H9 (cell line): ENCODE results near the gene MND1. TPM values are rescaled to one million over a fixed set of nuclear protein-coding genes. Genes with fewer than 3 reads are reported as not detected.

Experiments used
- DNase-seq: peaks from one replicate; pipeline ENCODE4 v3.0.0-alpha.2; 2017
- H2AFZ ChIP-seq: one replicate; pipeline ENCODE4 v1.6.1; 2013; ENCODE audit warnings: mild to moderate bottlenecking, low read length, control low read depth, moderate library complexity
- H2AK5ac ChIP-seq: 2 replicates; pipeline ENCODE4 v1.6.1; 2013; ENCODE audit warnings: low read length, control low read depth, mixed read lengths; ENCODE audit not compliant: insufficient read length
- H2BK120ac ChIP-seq: one replicate; pipeline ENCODE4 v1.6.1; 2013; ENCODE audit warnings: low read depth, mild to moderate bottlenecking, low read length, control low read depth, inconsistent platforms; ENCODE audit not compliant: poor library complexity, severe bottlenecking
- H2BK12ac ChIP-seq: 2 replicates; pipeline ENCODE4 v1.6.1; 2013; ENCODE audit warnings: low read length, control low read depth, mixed read lengths, low read depth; ENCODE audit not compliant: insufficient read length
- H2BK15ac ChIP-seq: 2 replicates; pipeline ENCODE4 v1.6.1; 2013; ENCODE audit warnings: low read depth, low read length, control low read depth
- H2BK20ac ChIP-seq: one replicate; pipeline ENCODE4 v1.6.1; 2013; ENCODE audit warnings: low read depth, mild to moderate bottlenecking, low read length, control low read depth, inconsistent platforms; ENCODE audit not compliant: poor library complexity, severe bottlenecking
- H2BK5ac ChIP-seq: 2 replicates; pipeline ENCODE4 v1.6.1; 2013; ENCODE audit warnings: low read length, control low read depth, mixed read lengths; ENCODE audit not compliant: insufficient read length
- H3K14ac ChIP-seq: 2 replicates; pipeline ENCODE4 v1.6.1; 2013; ENCODE audit warnings: low read length, control low read depth; ENCODE audit not compliant: insufficient read depth
- H3K18ac ChIP-seq: 2 replicates; pipeline ENCODE4 v1.6.1; 2013; ENCODE audit warnings: low read depth, mild to moderate bottlenecking, mixed read lengths, low read length, control low read depth; ENCODE audit not compliant: insufficient read length
- H3K23ac ChIP-seq: 2 replicates; pipeline ENCODE4 v1.6.1; 2013; ENCODE audit warnings: low read length, control low read depth, mixed read lengths, low read depth; ENCODE audit not compliant: insufficient read length
- H3K23me2 ChIP-seq: 2 replicates; pipeline ENCODE4 v1.6.1; 2013; ENCODE audit warnings: low read depth, mild to moderate bottlenecking, mixed read lengths, low read length, control low read depth; ENCODE audit not compliant: insufficient read length, poor library complexity, severe bottlenecking
- H3K27ac ChIP-seq: 2 replicates; pipeline ENCODE4 v1.5.1; 2013; ENCODE audit warnings: low read length, control low read depth, mixed read lengths, low read depth; ENCODE audit not compliant: insufficient read length
- H3K27me3 ChIP-seq: 2 replicates; pipeline ENCODE4 v1.6.1; 2013; ENCODE audit warnings: low read length, control low read depth, inconsistent platforms; ENCODE audit not compliant: insufficient read depth
- H3K4ac ChIP-seq: 2 replicates; pipeline ENCODE4 v1.6.1; 2013; ENCODE audit warnings: low read depth, mild to moderate bottlenecking, control low read depth, inconsistent platforms, low read length, moderate library complexity
- H3K4me1 ChIP-seq: 2 replicates; pipeline ENCODE4 v1.6.1; 2013; ENCODE audit warnings: low read length, control low read depth, inconsistent platforms; ENCODE audit not compliant: insufficient read depth
- H3K4me2 ChIP-seq: 2 replicates; pipeline ENCODE4 v1.6.1; 2013; ENCODE audit warnings: low read length, control low read depth, mixed read lengths; ENCODE audit not compliant: insufficient read length, insufficient read depth
- H3K56ac ChIP-seq: 2 replicates; pipeline ENCODE4 v1.6.1; 2013; ENCODE audit warnings: low read depth, mild to moderate bottlenecking, mixed read lengths, low read length, control low read depth; ENCODE audit not compliant: insufficient read length
- H3K79me1 ChIP-seq: 2 replicates; pipeline ENCODE4 v1.6.1; 2013; ENCODE audit warnings: low read depth, mild to moderate bottlenecking, moderate library complexity, low read length, control low read depth, inconsistent platforms; ENCODE audit not compliant: insufficient read depth, poor library complexity, severe bottlenecking
- H3K79me2 ChIP-seq: 2 replicates; pipeline ENCODE4 v1.6.1; 2013; ENCODE audit warnings: low read length, control low read depth, inconsistent platforms; ENCODE audit not compliant: insufficient read depth
- H3K9ac ChIP-seq: 2 replicates; pipeline ENCODE4 v1.6.1; 2013; ENCODE audit warnings: low read length, control low read depth, mixed read lengths; ENCODE audit not compliant: insufficient read length; ENCODE audit errors: extremely low read depth
- H3K9me3 ChIP-seq: one replicate; pipeline ENCODE4 v1.6.1; 2013; ENCODE audit warnings: low read depth, low read length, inconsistent platforms; ENCODE audit not compliant: control insufficient read depth
- H3T11ph ChIP-seq: one replicate; pipeline ENCODE4 v1.6.1; 2013; ENCODE audit warnings: mild to moderate bottlenecking, low read length, control low read depth, inconsistent platforms
- H4K20me1 ChIP-seq: one replicate; pipeline ENCODE4 v1.6.1; 2013; ENCODE audit not compliant: control insufficient read depth, insufficient read length, insufficient read depth
- H4K5ac ChIP-seq: 2 replicates; pipeline ENCODE4 v1.6.1; 2013; ENCODE audit warnings: low read depth, mild to moderate bottlenecking, mixed read lengths, low read length, control low read depth; ENCODE audit not compliant: insufficient read length
- H4K8ac ChIP-seq: replicated peaks from 2 replicates; pipeline ENCODE4 v1.6.1; 2013; ENCODE audit warnings: low read length, control low read depth, mixed read lengths, low read depth; ENCODE audit not compliant: insufficient read length
- H4K91ac ChIP-seq: 2 replicates; pipeline ENCODE4 v1.6.1; 2013; ENCODE audit warnings: low read depth, mild to moderate bottlenecking, moderate library complexity, mixed read lengths, low read length, control low read depth; ENCODE audit not compliant: insufficient read length
- H3K27ac Mint-ChIP-seq, 3 experiments: 2 replicates in 2 of 3; 3 replicates in 1 of 3; pipeline ENCODE4 v1.8.0; 2020 to 2021; ENCODE audit warnings: mixed read lengths in 3 of 3, mild to moderate bottlenecking in 1 of 3, moderate library complexity in 1 of 3
- H3K27me3 Mint-ChIP-seq: 2 replicates; pipeline ENCODE4 v1.8.0; 2021; ENCODE audit warnings: low read depth, mild to moderate bottlenecking, moderate library complexity, mixed read lengths
- H3K36me3 Mint-ChIP-seq, 3 experiments: 2 replicates in 2 of 3; 3 replicates in 1 of 3; pipeline ENCODE4 v1.8.0; 2020 to 2021; ENCODE audit warnings: low read depth in 3 of 3, mixed read lengths in 3 of 3; ENCODE audit not compliant: insufficient read depth in 1 of 3
- H3K4me1 Mint-ChIP-seq, 2 experiments: 2 replicates each; pipeline ENCODE4 v1.8.0; 2020; ENCODE audit warnings: mixed read lengths in 2 of 2
- H3K4me3 Mint-ChIP-seq, 2 experiments: 2 replicates in 1 of 2; 3 replicates in 1 of 2; pipeline ENCODE4 v1.8.0; 2020 to 2021; ENCODE audit warnings: mild to moderate bottlenecking in 2 of 2, mixed read lengths in 2 of 2, moderate library complexity in 1 of 2
- H3K9me3 Mint-ChIP-seq, 2 experiments: 2 replicates in 1 of 2; 3 replicates in 1 of 2; pipeline ENCODE4 v1.8.0; 2020; ENCODE audit warnings: mild to moderate bottlenecking in 2 of 2, mixed read lengths in 2 of 2, moderate library complexity in 1 of 2
- CTCF ChIP-seq: fragments of 200-600 bp; sonication (generic); conservative IDR thresholded peaks from 3 replicates; pipeline ENCODE4 v1.8.0; 2021; ENCODE audit warnings: antibody characterized with exemption, mild to moderate bottlenecking
- WGBS: extraction: QIAGEN DNeasy Blood & Tissue Kit; methylation state at CpG from one replicate; pipeline ENCODE4 v1.1.7; 2013; ENCODE audit warnings: missing lambda C conversion rate, low lambda C conversion rate, mixed read lengths; ENCODE audit not compliant: insufficient read length; ENCODE audit errors: extremely low coverage; 5-methylcytosine and 5-hydroxymethylcytosine counted together
- total RNA-seq: library from RNA; stranded (reverse); gene quantifications from 2 replicates; pipeline ENCODE4 v1.2.1, GENCODE V29; 2021

MND1 gene
- total RNA-seq, 1 experiment from 2014 or later, result 21.0 TPM

GRCh38 chr4:153453402-153453801 is 108.9 kb downstream of the MND1 start:
- H3K4me1 Mint-ChIP-seq, result peaks cover 12% of the 10 kb centered on the region in 2 experiments
- no peak overlapping the region for H3K14ac ChIP-seq
- no peak overlapping the region for H3T11ph ChIP-seq
- H2AK5ac ChIP-seq, result no peak overlapping the region
- no peak overlapping the region for H2BK120ac ChIP-seq
- no peak overlapping the region for H3K23ac ChIP-seq
- no peaks in the 10 kb centered on the region for H3K79me2 ChIP-seq
- no peak overlapping the region for H3K4ac ChIP-seq
- H3K56ac ChIP-seq, result no peak overlapping the region
- no peak for DNase-seq
- peaks cover 2% of the 10 kb centered on the region for H3K23me2 ChIP-seq
- H4K20me1 ChIP-seq, result no peaks in the 10 kb centered on the region
- H3K79me1 ChIP-seq, result no peaks in the 10 kb centered on the region
- no peak overlapping the region for H2BK12ac ChIP-seq
- WGBS, result no CpG with 5 or more reads among the region's 8 CpGs
- H3K27me3 ChIP-seq, result no peaks in the 10 kb centered on the region
- H2BK15ac ChIP-seq, result no peak overlapping the region
- H3K27ac ChIP-seq, result no peak overlapping the region
- no peak overlapping the region for H2BK5ac ChIP-seq
- H3K9me3 ChIP-seq, result no peaks in the 10 kb centered on the region
- H3K9me3 Mint-ChIP-seq, result peaks cover 0 to 3% of the 10 kb centered on the region in 2 experiments; a peak in 2 of 5 replicates
- H3K27me3 Mint-ChIP-seq, result no peaks in the 10 kb centered on the region
- H3K9ac ChIP-seq, result no peak overlapping the region
- H3K4me2 ChIP-seq, result no peak overlapping the region
- H4K8ac ChIP-seq, result no peak overlapping the region
- no peak for TF ChIP-seq CTCF
- H3K4me1 ChIP-seq, result no peaks in the 10 kb centered on the region
- H3K18ac ChIP-seq, result no peak overlapping the region
- no peak overlapping the region for H3K27ac Mint-ChIP-seq
- H3K36me3 Mint-ChIP-seq, result 0 out of 7 replicates have a peak, but pooled peaks cover 0 to 4% (median 0%) of the 10 kb centered on the region in 3 experiments
- no peak overlapping the region for H3K4me3 Mint-ChIP-seq
- no peak overlapping the region for H2BK20ac ChIP-seq
- H2AFZ ChIP-seq, result no peak overlapping the region
- no peak overlapping the region for H4K5ac ChIP-seq
- H4K91ac ChIP-seq, result no peak overlapping the region
